DMS 273 (cell line): Measurements from ENCODE around the gene COX11.
A peak's percentile ranks its signal among the peaks of the same experiment; 100 is the strongest.

Experiments
- DNase-seq: peaks from one replicate; lab custom pipeline; 2025; ENCODE audit not compliant: unreplicated experiment; lab: John Stamatoyannopoulos, UW

COX11 gene

GRCh38 chr17:54968262-54968987, at the start of gene COX11, which contains the start of gene STXBP4:
TSS of gene COX11 (minus strand) at chr17:54968654. CDS start at chr17:54968646, 8 bp downstream.
TSS of gene STXBP4 (plus strand) at chr17:54968765. CDS start at chr17:54986220, 17,455 bp downstream.
- DNase-seq: peak; percentile 99

GRCh38 chr17:55005520-55005919, 37.1 kb upstream of the COX11 start:
- DNase-seq: peak; percentile 65

- no peak for DNase-seq
These were observed 36.0 kb upstream of the COX11 start for GRCh38 chr17:55004484-55004883.

GRCh38 chr17:55002458-55002857, 34.0 kb upstream of the COX11 start:
- DNase-seq: no peak

GRCh38 chr17:54996441-54996840, 28.0 kb upstream of the COX11 start:
- no peak for DNase-seq

GRCh38 chr17:54992797-54993639, 24.6 kb upstream of the COX11 start:
- DNase-seq: peak; percentile 76

- no peak for DNase-seq
These were observed 23.1 kb upstream of the COX11 start for GRCh38 chr17:54991567-54991966.

GRCh38 chr17:54990118-54990517, 21.7 kb upstream of the COX11 start:
- no peak for DNase-seq

GRCh38 chr17:54985476-54985875, 17.0 kb upstream of the COX11 start:
- no peak for DNase-seq

- DNase-seq: no peak
These were observed 14.8 kb upstream of the COX11 start for GRCh38 chr17:54983260-54983659.

- no peak for DNase-seq
These were observed 13.9 kb upstream of the COX11 start for GRCh38 chr17:54982399-54982798.

- no peak for DNase-seq
These were observed 11.9 kb upstream of the COX11 start for GRCh38 chr17:54980375-54980774.

- no peak for DNase-seq
These were observed 11.2 kb upstream of the COX11 start for GRCh38 chr17:54979657-54980056.

GRCh38 chr17:54977744-54978143, 9.3 kb upstream of the COX11 start:
- DNase-seq: no peak

GRCh38 chr17:54976316-54976715, 7.9 kb upstream of the COX11 start:
- DNase-seq: no peak

- peak; percentile 9 for DNase-seq
These were observed 6.3 kb upstream of the COX11 start for GRCh38 chr17:54974759-54975158.

GRCh38 chr17:54972406-54973138, 4.1 kb upstream of the COX11 start:
- no peak for DNase-seq

- no peak for DNase-seq
These were observed 3.4 kb upstream of the COX11 start for GRCh38 chr17:54971901-54972300.

GRCh38 chr17:54971147-54971546, 2.7 kb upstream of the COX11 start:
- DNase-seq: no peak

- peak; percentile 14 for DNase-seq
These were observed 1.5 kb upstream of the COX11 start for GRCh38 chr17:54969658-54970572.
